Daoy (cell line): ENCODE results near the gene ARHGAP26. TPM values are rescaled to one million over a fixed set of nuclear protein-coding genes. Genes with fewer than 3 reads are reported as not detected.

Experiments used
- DNase-seq: peaks from one replicate; pipeline ENCODE4 v3.0.0-alpha.2; 2015; ENCODE audit warnings: low read depth
- total RNA-seq: library from RNA; depleted of rRNA; stranded (reverse); fragments of >200 nt; shearing (Covaris generic); gene quantifications from 2 replicates; pipeline ENCODE4 v1.2.3, GENCODE V29; 2014

ARHGAP26 gene
- total RNA-seq, 1 experiment from 2014 or later, result 7.7 TPM

DNA sequence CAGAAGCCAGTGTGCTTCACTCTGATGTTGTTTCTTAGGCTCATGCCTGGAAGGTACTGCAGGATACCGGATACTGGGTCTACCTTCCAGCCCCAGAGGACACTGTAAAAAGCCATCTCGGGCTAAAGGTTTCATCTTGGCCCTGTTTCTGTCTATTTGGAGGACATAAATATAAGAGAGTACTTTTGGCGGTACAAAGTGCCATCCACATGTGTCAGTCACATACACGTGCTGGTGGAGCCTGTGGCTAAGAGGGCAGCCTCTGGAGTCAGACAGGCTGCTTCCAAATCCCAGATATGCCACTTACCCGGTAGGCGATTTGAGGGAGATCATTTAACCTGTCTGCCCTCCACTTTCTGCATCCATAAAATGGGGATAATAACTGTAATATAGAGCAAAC is 472.9 kb downstream of the ARHGAP26 start:
- peak; percentile 38 for DNase-seq

DNA sequence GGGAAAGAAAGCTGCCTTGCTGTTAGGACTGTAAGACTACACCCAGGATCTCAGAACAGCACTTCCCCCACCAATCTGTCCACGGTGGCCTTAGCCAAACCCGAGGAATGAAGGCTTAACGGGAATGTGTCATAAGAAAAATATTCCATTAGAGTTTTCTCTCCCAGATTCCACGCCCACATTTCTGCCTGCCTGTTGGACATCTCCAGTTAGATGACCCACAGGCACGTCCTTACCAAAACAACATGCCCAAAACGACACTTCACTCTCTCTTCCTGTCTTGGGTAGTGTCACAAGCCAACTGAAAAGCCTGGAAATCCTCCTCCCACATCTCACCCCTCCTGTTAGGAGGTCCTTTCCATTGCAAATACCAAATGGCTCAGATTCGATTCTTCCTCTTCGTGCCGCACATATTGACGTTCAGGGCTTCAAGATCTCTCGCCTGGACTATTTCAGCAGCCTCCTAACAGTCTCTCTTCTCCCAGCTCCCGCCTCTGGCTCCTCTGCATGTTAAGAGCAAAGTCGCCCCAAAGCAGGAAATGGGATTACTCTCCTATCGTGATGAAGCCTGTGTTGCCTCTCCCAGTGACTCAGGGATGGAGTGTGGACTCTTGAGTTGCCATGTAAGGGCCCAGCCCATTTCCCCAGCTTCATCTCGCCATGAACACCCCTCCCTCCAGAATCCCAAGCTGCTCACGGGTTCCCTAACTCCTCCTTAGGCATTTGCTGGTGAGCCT is 474.0 kb downstream of the ARHGAP26 start:
- peak; percentile 98 for DNase-seq

- peak; percentile 91 for DNase-seq
Observed at GRCh38 chr5:143244990-143245389, 474.8 kb downstream of the ARHGAP26 start.

DNA sequence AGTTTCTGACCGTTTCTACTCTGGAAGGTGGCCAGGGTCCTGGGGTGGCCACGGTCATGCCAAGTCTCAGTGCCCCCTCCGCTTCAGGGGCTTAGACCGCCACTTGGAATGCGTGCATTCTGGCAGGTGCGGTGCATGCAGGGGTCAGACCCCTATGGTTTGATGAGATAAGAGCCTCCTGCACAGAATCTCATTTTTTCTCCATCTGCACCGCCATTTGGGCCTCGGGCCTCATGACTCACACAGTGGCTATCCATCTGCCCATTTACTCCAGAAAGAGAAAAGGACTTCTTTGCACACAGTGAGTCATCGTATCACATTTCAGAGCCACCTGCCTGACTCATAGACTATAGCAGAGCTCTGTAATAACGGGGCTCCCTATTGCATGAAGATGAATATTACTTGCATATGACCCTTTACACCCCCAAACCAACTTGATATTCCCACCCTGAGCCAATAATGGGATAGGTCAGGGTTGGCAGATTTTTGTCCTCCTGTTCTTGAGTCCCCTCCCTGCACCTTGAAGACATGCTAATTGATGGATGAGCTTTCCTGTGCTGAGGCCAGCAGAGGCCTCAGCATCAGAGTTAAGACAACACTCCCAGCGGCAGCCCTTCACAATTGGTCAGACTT is 475.9 kb downstream of the ARHGAP26 start:
- peak; percentile 98 for DNase-seq

- no peak for DNase-seq
Observed at GRCh38 chr5:143247134-143247815, 477.1 kb downstream of the ARHGAP26 start.

- DNase-seq, result no peak
Observed at GRCh38 chr5:143248391-143248790, 478.2 kb downstream of the ARHGAP26 start.

- peak; percentile 74 for DNase-seq
Observed at GRCh38 chr5:143248822-143249579, 478.8 kb downstream of the ARHGAP26 start.

- no peak for DNase-seq
Observed at GRCh38 chr5:143249851-143250250, 479.7 kb downstream of the ARHGAP26 start.

- DNase-seq, result no peak
Observed at GRCh38 chr5:143251190-143251589, 481.0 kb downstream of the ARHGAP26 start.

DNA sequence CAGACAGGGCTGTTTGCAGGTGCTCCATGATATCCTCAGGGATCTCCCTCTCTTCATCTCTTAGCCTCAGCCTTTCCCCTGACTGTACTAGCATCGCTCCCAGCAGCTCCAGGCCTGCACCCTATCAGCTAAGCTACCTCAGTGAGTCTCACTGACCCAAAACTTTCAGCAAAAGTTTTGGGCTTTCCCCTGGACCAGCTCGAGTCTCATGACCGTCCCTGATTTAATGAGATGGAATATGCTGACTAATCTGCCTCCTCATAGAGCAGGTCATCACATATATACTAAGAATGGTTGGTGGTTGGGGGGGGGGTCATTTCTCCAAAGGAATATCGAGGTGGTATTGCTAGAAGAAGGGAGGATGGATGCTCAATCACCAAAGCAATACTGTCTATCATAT is 481.8 kb downstream of the ARHGAP26 start:
- no peak for DNase-seq

- no peak for DNase-seq
Observed at GRCh38 chr5:143254819-143255218, 484.6 kb downstream of the ARHGAP26 start.

- DNase-seq, result peak; percentile 89
Observed at GRCh38 chr5:143258559-143259253, 488.5 kb downstream of the ARHGAP26 start.

GRCh38 chr5:143259254-143259605 is 489.1 kb downstream of the ARHGAP26 start:
- no peak for DNase-seq

GRCh38 chr5:143261748-143262392 is 491.7 kb downstream of the ARHGAP26 start:
- peak; percentile 86 for DNase-seq

DNA sequence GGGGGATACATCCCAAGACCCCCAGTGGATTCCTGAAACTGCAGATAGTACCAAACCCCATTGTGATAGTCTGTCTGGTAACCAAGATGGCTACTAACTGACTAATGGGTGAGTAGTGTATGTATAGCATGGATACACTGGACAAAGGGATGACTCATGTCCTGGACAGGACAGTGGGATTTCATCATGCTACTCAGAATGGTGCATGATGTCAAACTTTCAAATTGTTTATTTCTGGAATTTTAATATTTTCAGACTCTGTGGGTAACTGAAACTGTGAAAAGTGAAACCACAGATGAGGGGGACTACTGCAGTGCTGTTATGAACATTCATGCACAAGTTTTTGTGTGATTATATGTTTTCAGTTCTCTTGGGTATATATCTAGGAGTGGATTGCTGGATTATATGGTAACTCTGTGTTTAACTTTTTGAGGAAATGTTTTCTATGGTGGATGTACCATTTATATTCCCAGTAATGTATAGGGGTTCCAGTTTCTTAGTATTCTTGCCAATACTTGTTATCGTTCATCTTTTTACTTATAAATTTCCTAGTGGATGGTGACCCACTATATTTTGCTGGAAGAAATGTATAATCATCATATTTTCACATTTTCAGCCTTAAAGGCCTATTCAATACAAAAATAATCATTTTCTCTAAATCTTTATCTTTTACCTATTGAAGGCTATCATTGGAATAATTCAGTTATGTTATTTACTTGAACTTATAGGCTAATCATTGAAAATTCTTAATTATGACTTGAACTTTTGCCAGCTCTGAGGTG is 492.4 kb downstream of the ARHGAP26 start:
- peak; percentile 79 for DNase-seq

DNA sequence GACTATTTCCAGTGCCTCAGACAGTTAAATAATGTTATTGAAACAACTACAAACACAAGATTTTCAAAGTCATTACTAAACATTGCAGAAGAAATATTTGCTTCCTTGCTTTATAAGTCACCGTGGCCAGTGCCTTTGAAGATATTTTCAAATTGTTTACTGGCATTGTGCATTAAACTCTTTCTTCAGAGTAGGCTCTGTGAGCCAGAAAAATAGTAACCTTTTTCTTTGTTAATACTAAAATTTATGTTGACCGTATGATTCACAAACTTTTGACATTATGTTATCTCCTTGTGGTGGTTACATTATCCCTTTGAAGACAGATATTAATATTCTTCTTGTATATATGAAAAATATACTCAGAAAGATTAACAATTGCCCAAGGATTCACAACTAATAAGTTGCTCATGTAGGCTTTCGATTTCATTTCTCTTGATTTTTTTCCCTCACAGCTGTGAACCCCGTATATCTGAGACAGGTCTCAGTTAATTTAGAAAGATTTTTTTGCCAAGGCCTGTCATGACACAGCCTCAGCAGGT is 493.2 kb downstream of the ARHGAP26 start:
- DNase-seq, result no peak

- DNase-seq, result no peak
Observed at GRCh38 chr5:143265995-143266394, 495.8 kb downstream of the ARHGAP26 start.

- DNase-seq, result no peak
Observed at GRCh38 chr5:143267186-143267585, 497.0 kb downstream of the ARHGAP26 start.

DNA sequence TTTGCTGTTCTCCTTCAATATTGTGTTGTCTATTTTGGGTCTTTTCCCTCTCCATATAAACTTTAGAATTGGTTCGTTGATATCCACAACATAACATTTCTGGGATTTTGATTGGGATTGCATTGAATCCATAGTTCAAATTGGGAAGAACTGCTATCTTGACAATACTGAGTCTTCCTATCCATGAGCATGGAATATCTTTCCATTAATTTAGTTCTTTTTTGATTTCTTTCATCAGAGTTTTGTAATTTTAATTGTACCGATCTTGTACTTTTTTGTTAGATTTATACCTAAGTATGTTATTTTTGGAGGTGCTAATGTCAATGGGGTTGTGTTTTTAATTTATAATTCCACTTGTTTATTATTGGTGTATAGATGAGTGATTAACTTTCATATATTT is 498.2 kb downstream of the ARHGAP26 start:
- no peak for DNase-seq

GRCh38 chr5:143271431-143271830 is 501.3 kb downstream of the ARHGAP26 start:
- DNase-seq, result no peak
